ENCODE results near the gene NAP1L5.

The NAP1L5 gene

GRCh38 chr4:88742561-88742960 is 44.9 kb upstream of the NAP1L5 start:
- no peak for TF ChIP-seq ZFX (IDR thresholded peaks at IDR 0.05; ENCODE audit: borderline replicate concordance)
- TF ChIP-seq CTCF (IDR thresholded peaks at IDR 0.05), result no peak

GRCh38 chr4:88738180-88738579 is 40.6 kb upstream of the NAP1L5 start:
- TF ChIP-seq ZFX (IDR thresholded peaks at IDR 0.05; ENCODE audit: borderline replicate concordance) (no peak), CTCF (IDR thresholded peaks at IDR 0.05) (no peak)
- H3K27ac ChIP-seq, result no peak overlapping the region

More at GRCh38 chr4:88742561-88742960, 44.9 kb upstream of the NAP1L5 start:
- no peak overlapping the region for H3K27ac ChIP-seq

GRCh38 chr4:88737307-88737941 is 39.8 kb upstream of the NAP1L5 start:
- TF ChIP-seq CTCF (IDR thresholded peaks at IDR 0.05), result no peak
- TF ChIP-seq ZFX (IDR thresholded peaks at IDR 0.05; ENCODE audit: borderline replicate concordance), result no peak
- no peak overlapping the region for H3K27ac ChIP-seq

- no peak overlapping the region for H3K27ac ChIP-seq
- TF ChIP-seq ZFX (IDR thresholded peaks at IDR 0.05; ENCODE audit: borderline replicate concordance), result no peak
- no peak for TF ChIP-seq CTCF (IDR thresholded peaks at IDR 0.05)
Measured at GRCh38 chr4:88736264-88736663, 38.6 kb upstream of the NAP1L5 start.

GRCh38 chr4:88735564-88735963 is 37.9 kb upstream of the NAP1L5 start:
- no peak for TF ChIP-seq CTCF (IDR thresholded peaks at IDR 0.05)
- no peak for TF ChIP-seq ZFX (IDR thresholded peaks at IDR 0.05; ENCODE audit: borderline replicate concordance)
- no peak overlapping the region for H3K27ac ChIP-seq

- H3K27ac ChIP-seq, result no peak overlapping the region
- TF ChIP-seq CTCF (IDR thresholded peaks at IDR 0.05) (no peak), ZFX (IDR thresholded peaks at IDR 0.05; ENCODE audit: borderline replicate concordance) (no peak)
Measured at GRCh38 chr4:88734403-88734949, 36.8 kb upstream of the NAP1L5 start.

GRCh38 chr4:88732714-88733368 is 35.2 kb upstream of the NAP1L5 start:
- TF ChIP-seq ZFX (IDR thresholded peaks at IDR 0.05; ENCODE audit: borderline replicate concordance) (no peak), CTCF (IDR thresholded peaks at IDR 0.05) (no peak)
- H3K27ac ChIP-seq, result no peak overlapping the region
